Lower leg skin (tissue), 4 donors: ENCODE results near the gene DHX8. TPM values are rescaled to one million over a fixed set of nuclear protein-coding genes. Genes with fewer than 3 reads are reported as not detected.
A peak's percentile ranks its signal among the peaks of the same experiment; 100 is the strongest.

Source experiments
- DNase-seq, 2 donors: peaks; one replicate each; pipeline ENCODE4 v3.0.0-alpha.2; 2019; ENCODE audit warnings: low spot score in 2 of 2
- H3K4me3 ChIP-seq: fragments of 200-600 bp; sonication (generic); 2 replicates; pipeline ENCODE4 v1.5.1; 2017; ENCODE audit warnings: mild to moderate bottlenecking, low read depth; ENCODE audit not compliant: poor library complexity, severe bottlenecking
- POLR2A ChIP-seq, 2 donors: fragments of 450-650 bp; IDR thresholded peaks; one replicate each; pipeline ENCODE4 v1.6.1; 2016 to 2017; ENCODE audit warnings: antibody characterized with exemption in 2 of 2, mild to moderate bottlenecking in 1 of 2, moderate library complexity in 1 of 2
- WGBS, 2 donors: methylation state at CpG; one replicate each; pipeline ENCODE4 v1.1.5; 2018; 5-methylcytosine and 5-hydroxymethylcytosine counted together
- intact Hi-C: fragments of 100-400 bp; cut with DNase I; formaldehyde crosslinking; loops from one replicate; pipeline ENCODE4 v1.15.0; 2023; ENCODE audit warnings: low total_unique reads
- total RNA-seq, 4 donors: library from RNA; depleted of rRNA; stranded (reverse); fragments of >200 nt; gene quantifications; one replicate each; pipeline ENCODE4 v1.1.0, GENCODE V29; 2016
- TF ChIP-seq, protein P1 (sequence below), 3 donors: fragments of 450-650 bp; IDR thresholded peaks; one replicate each; pipeline ENCODE4 v1.5.1; 2016; ENCODE audit warnings: antibody characterized with exemption in 3 of 3, mild to moderate bottlenecking in 3 of 3, moderate library complexity in 2 of 3

Gene DHX8
- total RNA-seq, 4 donors from 2014 or later = 35.7 to 60.3 (median 44.0) TPM

GRCh38 chr17:43530288-43531081, 46.7 kb downstream of the DHX8 start:
- H3K4me3 ChIP-seq = no peak overlapping the region

GRCh38 chr17:43531082-43531378, 47.3 kb downstream of the DHX8 start:
- TF ChIP-seq, protein P1, sequence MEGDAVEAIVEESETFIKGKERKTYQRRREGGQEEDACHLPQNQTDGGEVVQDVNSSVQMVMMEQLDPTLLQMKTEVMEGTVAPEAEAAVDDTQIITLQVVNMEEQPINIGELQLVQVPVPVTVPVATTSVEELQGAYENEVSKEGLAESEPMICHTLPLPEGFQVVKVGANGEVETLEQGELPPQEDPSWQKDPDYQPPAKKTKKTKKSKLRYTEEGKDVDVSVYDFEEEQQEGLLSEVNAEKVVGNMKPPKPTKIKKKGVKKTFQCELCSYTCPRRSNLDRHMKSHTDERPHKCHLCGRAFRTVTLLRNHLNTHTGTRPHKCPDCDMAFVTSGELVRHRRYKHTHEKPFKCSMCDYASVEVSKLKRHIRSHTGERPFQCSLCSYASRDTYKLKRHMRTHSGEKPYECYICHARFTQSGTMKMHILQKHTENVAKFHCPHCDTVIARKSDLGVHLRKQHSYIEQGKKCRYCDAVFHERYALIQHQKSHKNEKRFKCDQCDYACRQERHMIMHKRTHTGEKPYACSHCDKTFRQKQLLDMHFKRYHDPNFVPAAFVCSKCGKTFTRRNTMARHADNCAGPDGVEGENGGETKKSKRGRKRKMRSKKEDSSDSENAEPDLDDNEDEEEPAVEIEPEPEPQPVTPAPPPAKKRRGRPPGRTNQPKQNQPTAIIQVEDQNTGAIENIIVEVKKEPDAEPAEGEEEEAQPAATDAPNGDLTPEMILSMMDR (IDR thresholded peaks at IDR 0.05) = no peak
- TF ChIP-seq POLR2A (IDR thresholded peaks at IDR 0.05) = no peak
- no peak overlapping the region for H3K4me3 ChIP-seq

More at GRCh38 chr17:43530288-43531081, 46.7 kb downstream of the DHX8 start:
- intact Hi-C loops = no loop called here
- WGBS, 2 donors = 30 to 31% methylated on average over 23 of the region's 23 CpGs
- TF ChIP-seq, protein P1 (IDR thresholded peaks at IDR 0.05) = peak in 1 of 3 donors; percentile 60
- TF ChIP-seq POLR2A (IDR thresholded peaks at IDR 0.05) = no peak
- DNase-seq = peak in 1 of 2 donors; percentile 90

GRCh38 chr17:43531955-43532354, 48.2 kb downstream of the DHX8 start:
- DNase-seq = no peak
- WGBS, 2 donors = 68 to 80% methylated on average over 8 of the region's 8 CpGs
- TF ChIP-seq, protein P1 (IDR thresholded peaks at IDR 0.05) = no peak
- TF ChIP-seq POLR2A (IDR thresholded peaks at IDR 0.05) = no peak
- intact Hi-C loops = no loop called here
- no peak overlapping the region for H3K4me3 ChIP-seq

More at GRCh38 chr17:43531082-43531378, 47.3 kb downstream of the DHX8 start:
- no peak for DNase-seq
- WGBS, 2 donors = 53 to 59% methylated on average over 3 of the region's 3 CpGs
- intact Hi-C loops = no loop called here

DNA sequence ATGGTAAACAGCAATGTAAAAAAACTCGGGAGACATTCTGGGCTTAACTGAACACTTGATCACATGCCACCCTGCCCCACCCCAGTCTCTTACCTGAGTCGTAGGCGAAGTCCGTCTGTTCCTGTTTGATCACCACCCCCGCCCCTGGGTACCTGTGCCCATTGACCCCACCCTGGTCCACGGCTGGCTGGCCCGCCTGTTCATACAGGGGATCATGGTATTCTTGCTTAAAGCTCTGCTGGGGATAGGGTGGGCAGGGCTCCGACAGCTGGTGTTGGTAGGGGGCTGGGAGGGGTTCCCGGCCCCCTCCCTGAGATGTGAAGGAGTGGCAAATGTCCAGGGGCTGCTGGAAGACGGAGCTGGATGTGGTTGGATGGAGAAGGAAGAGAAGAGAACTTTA, 48.8 kb downstream of the DHX8 start:
- 54 to 71% methylated on average over 10 of the region's 10 CpGs for WGBS, 2 donors
- H3K4me3 ChIP-seq = no peak overlapping the region
- no peak for TF ChIP-seq POLR2A (IDR thresholded peaks at IDR 0.05)
- TF ChIP-seq, protein P1 (IDR thresholded peaks at IDR 0.05) = no peak
- no peak for DNase-seq
- intact Hi-C loops = no loop called here

GRCh38 chr17:43533699-43534098, 49.9 kb downstream of the DHX8 start:
- DNase-seq = no peak
- no peak overlapping the region for H3K4me3 ChIP-seq
- WGBS, 2 donors = 100% methylated on average over 4 of the region's 4 CpGs
- TF ChIP-seq, protein P1 (IDR thresholded peaks at IDR 0.05) = no peak
- TF ChIP-seq POLR2A (IDR thresholded peaks at IDR 0.05) = no peak
- intact Hi-C loops = no loop called here

- intact Hi-C loops = no loop called here
- WGBS, 2 donors = 92% methylated on average over 5 of the region's 5 CpGs
- TF ChIP-seq POLR2A (IDR thresholded peaks at IDR 0.05) = no peak
- TF ChIP-seq, protein P1 (IDR thresholded peaks at IDR 0.05) = no peak
- no peak overlapping the region for H3K4me3 ChIP-seq
- no peak for DNase-seq
Measured at GRCh38 chr17:43534909-43535308, 51.1 kb downstream of the DHX8 start.
